Measurements from ENCODE around the gene BAHD1. TPM values are rescaled to one million over a fixed set of nuclear protein-coding genes. Genes with fewer than 3 reads are reported as not detected.

Gene BAHD1
- total and polyA plus RNA-seq, 2 donors (not counting 1 experiment from before 2014, with no cell fraction given): 3.3 to 5.6 TPM

- peaks cover 16% of the 10 kb centered on the region for H3K36me3 ChIP-seq (ENCODE audit: control insufficient read depth, insufficient read depth, low read length)
These were observed 22.6 kb upstream of the BAHD1 start for GRCh38 chr15:40418126-40418525.

DNA sequence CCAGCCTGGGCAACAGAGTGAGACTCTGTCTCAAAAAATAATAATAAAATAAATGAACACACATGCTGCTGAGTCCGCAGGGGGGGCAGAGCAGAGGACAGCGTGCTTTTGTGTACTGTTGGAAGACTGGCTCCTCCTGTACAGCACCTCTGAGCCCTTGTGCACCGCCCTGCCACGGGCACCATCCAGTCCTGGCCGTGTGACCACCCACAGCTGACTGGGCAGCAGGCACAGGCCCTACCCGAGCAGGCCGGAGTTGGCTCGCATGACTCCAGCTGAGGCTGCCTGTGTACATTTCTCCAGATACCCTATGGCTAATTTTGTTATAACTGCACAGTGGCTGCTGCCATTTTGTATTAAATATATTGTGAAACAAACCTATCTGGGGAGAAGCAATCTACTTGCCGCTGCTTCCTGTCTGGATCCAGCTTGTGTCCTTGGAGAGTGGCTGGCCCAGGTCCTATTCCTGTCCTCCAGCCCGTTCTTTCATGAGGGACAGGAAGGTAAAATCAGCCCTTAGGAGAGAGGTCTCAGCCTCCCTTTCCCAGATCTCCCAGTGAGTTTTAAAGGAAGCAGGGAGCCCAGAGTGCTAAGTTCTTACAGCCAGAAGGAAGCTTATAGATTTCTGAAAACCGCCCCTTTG lies 20.6 kb upstream of the BAHD1 start:
- no peak for DNase-seq (ENCODE audit: low read depth in 2 of 2)
- peaks cover 7% of the 10 kb centered on the region for H3K36me3 ChIP-seq (ENCODE audit: control insufficient read depth, insufficient read depth, low read length)
- no peak overlapping the region for H3K27ac ChIP-seq (ENCODE audit: insufficient read depth, low read length)

More at GRCh38 chr15:40418126-40418525, 22.6 kb upstream of the BAHD1 start:
- no peaks in the 10 kb centered on the region for H3K27me3 ChIP-seq (ENCODE audit: control insufficient read depth, insufficient read depth, low read length)
- no peak overlapping the region for H3K27ac ChIP-seq (ENCODE audit: insufficient read depth, low read length)
- TF ChIP-seq, protein P1, sequence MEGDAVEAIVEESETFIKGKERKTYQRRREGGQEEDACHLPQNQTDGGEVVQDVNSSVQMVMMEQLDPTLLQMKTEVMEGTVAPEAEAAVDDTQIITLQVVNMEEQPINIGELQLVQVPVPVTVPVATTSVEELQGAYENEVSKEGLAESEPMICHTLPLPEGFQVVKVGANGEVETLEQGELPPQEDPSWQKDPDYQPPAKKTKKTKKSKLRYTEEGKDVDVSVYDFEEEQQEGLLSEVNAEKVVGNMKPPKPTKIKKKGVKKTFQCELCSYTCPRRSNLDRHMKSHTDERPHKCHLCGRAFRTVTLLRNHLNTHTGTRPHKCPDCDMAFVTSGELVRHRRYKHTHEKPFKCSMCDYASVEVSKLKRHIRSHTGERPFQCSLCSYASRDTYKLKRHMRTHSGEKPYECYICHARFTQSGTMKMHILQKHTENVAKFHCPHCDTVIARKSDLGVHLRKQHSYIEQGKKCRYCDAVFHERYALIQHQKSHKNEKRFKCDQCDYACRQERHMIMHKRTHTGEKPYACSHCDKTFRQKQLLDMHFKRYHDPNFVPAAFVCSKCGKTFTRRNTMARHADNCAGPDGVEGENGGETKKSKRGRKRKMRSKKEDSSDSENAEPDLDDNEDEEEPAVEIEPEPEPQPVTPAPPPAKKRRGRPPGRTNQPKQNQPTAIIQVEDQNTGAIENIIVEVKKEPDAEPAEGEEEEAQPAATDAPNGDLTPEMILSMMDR (conservative IDR thresholded peaks at IDR 0.05 in 1 of 2, IDR thresholded peaks at IDR 0.05 in 1 of 2; ENCODE audit: low read depth in 1 of 2, low read length in 2 of 2): no peak
- TF ChIP-seq EZH2 (IDR thresholded peaks at IDR 0.05; ENCODE audit: low read length, missing control alignments): no peak
- H3K4me1 ChIP-seq (ENCODE audit: control insufficient read depth, extremely low read depth, insufficient read depth, low read length): no peaks in the 10 kb centered on the region
- no peak overlapping the region for H3K9ac ChIP-seq (ENCODE audit: insufficient read depth, low read length)
- H3K4me2 ChIP-seq (ENCODE audit: extremely low read depth, insufficient read depth, low read length): no peak overlapping the region
- H4K20me1 ChIP-seq (ENCODE audit: control insufficient read depth, extremely low read depth, insufficient read depth, low read length): no peaks in the 10 kb centered on the region
- DNase-seq (ENCODE audit: low read depth in 2 of 2): no peak
- H3K9me3 ChIP-seq (ENCODE audit: control insufficient read depth, insufficient read depth, low read depth, low read length): no peaks in the 10 kb centered on the region
- H3K4me3 ChIP-seq (replicated peaks in 1 of 4; ENCODE audit: control extremely low read depth in 1 of 4, insufficient read depth in 1 of 4, low read depth in 3 of 4, low read length in 4 of 4): no peak overlapping the region
- no peak overlapping the region for H2AFZ ChIP-seq (ENCODE audit: low read length)
- H3K79me2 ChIP-seq (ENCODE audit: control insufficient read depth, insufficient read depth, low read length): no peaks in the 10 kb centered on the region

GRCh38 chr15:40420793-40421192 lies 20.0 kb upstream of the BAHD1 start:
- Histone ChIP-seq H3K79me2 (ENCODE audit: control insufficient read depth, insufficient read depth, low read length) (no peaks in the 10 kb centered on the region), H3K4me2 (ENCODE audit: extremely low read depth, insufficient read depth, low read length) (no peak overlapping the region), H3K4me1 (ENCODE audit: control insufficient read depth, extremely low read depth, insufficient read depth, low read length) (no peaks in the 10 kb centered on the region), H3K9me3 (ENCODE audit: control insufficient read depth, insufficient read depth, low read depth, low read length) (no peaks in the 10 kb centered on the region), H2AFZ (ENCODE audit: low read length) (no peak overlapping the region), H3K9ac (ENCODE audit: insufficient read depth, low read length) (no peak overlapping the region), H3K27me3 (ENCODE audit: control insufficient read depth, insufficient read depth, low read length) (no peaks in the 10 kb centered on the region), H3K4me3 (replicated peaks in 1 of 4; ENCODE audit: control extremely low read depth in 1 of 4, insufficient read depth in 1 of 4, low read depth in 3 of 4, low read length in 4 of 4) (no peak overlapping the region), H3K27ac (ENCODE audit: insufficient read depth, low read length) (no peak overlapping the region), H4K20me1 (ENCODE audit: control insufficient read depth, extremely low read depth, insufficient read depth, low read length) (no peaks in the 10 kb centered on the region), H3K36me3 (ENCODE audit: control insufficient read depth, insufficient read depth, low read length) (peaks cover 3% of the 10 kb centered on the region)
- TF ChIP-seq, protein P1 (conservative IDR thresholded peaks at IDR 0.05 in 1 of 2, IDR thresholded peaks at IDR 0.05 in 1 of 2; ENCODE audit: low read depth in 1 of 2, low read length in 2 of 2): no peak
- TF ChIP-seq EZH2 (IDR thresholded peaks at IDR 0.05; ENCODE audit: low read length, missing control alignments): no peak
- DNase-seq (ENCODE audit: low read depth in 2 of 2): no peak

More for the DNA sequence above, 20.6 kb upstream of the BAHD1 start:
- no peaks in the 10 kb centered on the region for H3K4me1 ChIP-seq (ENCODE audit: control insufficient read depth, extremely low read depth, insufficient read depth, low read length)
- H3K4me2 ChIP-seq (ENCODE audit: extremely low read depth, insufficient read depth, low read length): no peak overlapping the region
- no peaks in the 10 kb centered on the region for H3K79me2 ChIP-seq (ENCODE audit: control insufficient read depth, insufficient read depth, low read length)
- no peak overlapping the region for H3K9ac ChIP-seq (ENCODE audit: insufficient read depth, low read length)
- no peaks in the 10 kb centered on the region for H4K20me1 ChIP-seq (ENCODE audit: control insufficient read depth, extremely low read depth, insufficient read depth, low read length)
- TF ChIP-seq, protein P1 (conservative IDR thresholded peaks at IDR 0.05 in 1 of 2, IDR thresholded peaks at IDR 0.05 in 1 of 2; ENCODE audit: low read depth in 1 of 2, low read length in 2 of 2): no peak
- no peak for TF ChIP-seq EZH2 (IDR thresholded peaks at IDR 0.05; ENCODE audit: low read length, missing control alignments)
- no peak overlapping the region for H2AFZ ChIP-seq (ENCODE audit: low read length)
- no peaks in the 10 kb centered on the region for H3K9me3 ChIP-seq (ENCODE audit: control insufficient read depth, insufficient read depth, low read depth, low read length)
- H3K4me3 ChIP-seq (replicated peaks in 1 of 4; ENCODE audit: control extremely low read depth in 1 of 4, insufficient read depth in 1 of 4, low read depth in 3 of 4, low read length in 4 of 4): no peak overlapping the region
- H3K27me3 ChIP-seq (ENCODE audit: control insufficient read depth, insufficient read depth, low read length): no peaks in the 10 kb centered on the region

Data from fibroblast of lung (primary cell).